ENCODE results near the gene SGTA.

Gene SGTA

GRCh38 chr19:2750808-2751437 is 32.1 kb downstream of the SGTA start:
- Histone ChIP-seq H3K27me3 (ENCODE audit: insufficient read depth, poor library complexity, severe bottlenecking) (no peaks in the 10 kb centered on the region), H3K4me3 (replicated peaks; ENCODE audit: insufficient read depth, low read length) (no peak overlapping the region), H3K27ac (replicated peaks) (no peak overlapping the region)
- TF ChIP-seq GABPA (IDR thresholded peaks at IDR 0.05; ENCODE audit: low read depth) (no peak), SPI1 (IDR thresholded peaks at IDR 0.05; ENCODE audit: borderline replicate concordance, low read depth) (no peak), POLR2AphosphoS5 (IDR thresholded peaks at IDR 0.05; ENCODE audit: low read depth) (no peak)
- TF ChIP-seq, protein P1, sequence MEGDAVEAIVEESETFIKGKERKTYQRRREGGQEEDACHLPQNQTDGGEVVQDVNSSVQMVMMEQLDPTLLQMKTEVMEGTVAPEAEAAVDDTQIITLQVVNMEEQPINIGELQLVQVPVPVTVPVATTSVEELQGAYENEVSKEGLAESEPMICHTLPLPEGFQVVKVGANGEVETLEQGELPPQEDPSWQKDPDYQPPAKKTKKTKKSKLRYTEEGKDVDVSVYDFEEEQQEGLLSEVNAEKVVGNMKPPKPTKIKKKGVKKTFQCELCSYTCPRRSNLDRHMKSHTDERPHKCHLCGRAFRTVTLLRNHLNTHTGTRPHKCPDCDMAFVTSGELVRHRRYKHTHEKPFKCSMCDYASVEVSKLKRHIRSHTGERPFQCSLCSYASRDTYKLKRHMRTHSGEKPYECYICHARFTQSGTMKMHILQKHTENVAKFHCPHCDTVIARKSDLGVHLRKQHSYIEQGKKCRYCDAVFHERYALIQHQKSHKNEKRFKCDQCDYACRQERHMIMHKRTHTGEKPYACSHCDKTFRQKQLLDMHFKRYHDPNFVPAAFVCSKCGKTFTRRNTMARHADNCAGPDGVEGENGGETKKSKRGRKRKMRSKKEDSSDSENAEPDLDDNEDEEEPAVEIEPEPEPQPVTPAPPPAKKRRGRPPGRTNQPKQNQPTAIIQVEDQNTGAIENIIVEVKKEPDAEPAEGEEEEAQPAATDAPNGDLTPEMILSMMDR (IDR thresholded peaks at IDR 0.05; ENCODE audit: insufficient read depth, low read length): no peak
- TF ChIP-seq, protein P2, sequence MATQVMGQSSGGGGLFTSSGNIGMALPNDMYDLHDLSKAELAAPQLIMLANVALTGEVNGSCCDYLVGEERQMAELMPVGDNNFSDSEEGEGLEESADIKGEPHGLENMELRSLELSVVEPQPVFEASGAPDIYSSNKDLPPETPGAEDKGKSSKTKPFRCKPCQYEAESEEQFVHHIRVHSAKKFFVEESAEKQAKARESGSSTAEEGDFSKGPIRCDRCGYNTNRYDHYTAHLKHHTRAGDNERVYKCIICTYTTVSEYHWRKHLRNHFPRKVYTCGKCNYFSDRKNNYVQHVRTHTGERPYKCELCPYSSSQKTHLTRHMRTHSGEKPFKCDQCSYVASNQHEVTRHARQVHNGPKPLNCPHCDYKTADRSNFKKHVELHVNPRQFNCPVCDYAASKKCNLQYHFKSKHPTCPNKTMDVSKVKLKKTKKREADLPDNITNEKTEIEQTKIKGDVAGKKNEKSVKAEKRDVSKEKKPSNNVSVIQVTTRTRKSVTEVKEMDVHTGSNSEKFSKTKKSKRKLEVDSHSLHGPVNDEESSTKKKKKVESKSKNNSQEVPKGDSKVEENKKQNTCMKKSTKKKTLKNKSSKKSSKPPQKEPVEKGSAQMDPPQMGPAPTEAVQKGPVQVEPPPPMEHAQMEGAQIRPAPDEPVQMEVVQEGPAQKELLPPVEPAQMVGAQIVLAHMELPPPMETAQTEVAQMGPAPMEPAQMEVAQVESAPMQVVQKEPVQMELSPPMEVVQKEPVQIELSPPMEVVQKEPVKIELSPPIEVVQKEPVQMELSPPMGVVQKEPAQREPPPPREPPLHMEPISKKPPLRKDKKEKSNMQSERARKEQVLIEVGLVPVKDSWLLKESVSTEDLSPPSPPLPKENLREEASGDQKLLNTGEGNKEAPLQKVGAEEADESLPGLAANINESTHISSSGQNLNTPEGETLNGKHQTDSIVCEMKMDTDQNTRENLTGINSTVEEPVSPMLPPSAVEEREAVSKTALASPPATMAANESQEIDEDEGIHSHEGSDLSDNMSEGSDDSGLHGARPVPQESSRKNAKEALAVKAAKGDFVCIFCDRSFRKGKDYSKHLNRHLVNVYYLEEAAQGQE (IDR thresholded peaks at IDR 0.05; ENCODE audit: insufficient replicate concordance, low read depth): no peak
- peak in 1 of 2 experiments; percentile 47 for DNase-seq (ENCODE audit: low read depth in 1 of 2, low spot score in 1 of 2)

GRCh38 chr19:2747349-2747748 is 35.7 kb downstream of the SGTA start:
- H3K27me3 ChIP-seq (ENCODE audit: insufficient read depth, poor library complexity, severe bottlenecking): no peaks in the 10 kb centered on the region
- TF ChIP-seq, protein P1 (IDR thresholded peaks at IDR 0.05; ENCODE audit: insufficient read depth, low read length): no peak
- no peak for TF ChIP-seq GABPA (IDR thresholded peaks at IDR 0.05; ENCODE audit: low read depth)
- TF ChIP-seq, protein P2 (IDR thresholded peaks at IDR 0.05; ENCODE audit: insufficient replicate concordance, low read depth): no peak
- TF ChIP-seq POLR2AphosphoS5 (IDR thresholded peaks at IDR 0.05; ENCODE audit: low read depth): no peak
- TF ChIP-seq SPI1 (IDR thresholded peaks at IDR 0.05; ENCODE audit: borderline replicate concordance, low read depth): no peak
- no peak overlapping the region for H3K27ac ChIP-seq (replicated peaks)

GRCh38 chr19:2744113-2744512 is 39.0 kb downstream of the SGTA start:
- Histone ChIP-seq H3K27me3 (ENCODE audit: insufficient read depth, poor library complexity, severe bottlenecking) (no peaks in the 10 kb centered on the region), H3K27ac (replicated peaks) (no peak overlapping the region), H3K4me3 (replicated peaks; ENCODE audit: insufficient read depth, low read length) (no peak overlapping the region)
- TF ChIP-seq, protein P1 (IDR thresholded peaks at IDR 0.05; ENCODE audit: insufficient read depth, low read length): no peak
- TF ChIP-seq GABPA (IDR thresholded peaks at IDR 0.05; ENCODE audit: low read depth) (no peak), POLR2AphosphoS5 (IDR thresholded peaks at IDR 0.05; ENCODE audit: low read depth) (no peak), SPI1 (IDR thresholded peaks at IDR 0.05; ENCODE audit: borderline replicate concordance, low read depth) (no peak)
- TF ChIP-seq, protein P2 (IDR thresholded peaks at IDR 0.05; ENCODE audit: insufficient replicate concordance, low read depth): no peak
- no peak for DNase-seq (ENCODE audit: low read depth in 1 of 2, low spot score in 1 of 2)

More at GRCh38 chr19:2747349-2747748, 35.7 kb downstream of the SGTA start:
- no peak overlapping the region for H3K4me3 ChIP-seq (replicated peaks; ENCODE audit: insufficient read depth, low read length)
- no peak for DNase-seq (ENCODE audit: low read depth in 1 of 2, low spot score in 1 of 2)
